ENCODE results near the gene PLCG2.

- TF ChIP-seq EZH2 (IDR thresholded peaks at IDR 0.05; ENCODE audit: borderline replicate concordance, insufficient read depth, low read length, poor library complexity, severe bottlenecking) (no peak), CTCF (IDR thresholded peaks at IDR 0.05; ENCODE audit: poor library complexity, severe bottlenecking) (no peak)
These were observed 144.2 kb downstream of the PLCG2 start for GRCh38 chr16:81923296-81923695.
